Subcutaneous abdominal adipose tissue (tissue), 5 donors: Measurements from ENCODE around the gene FHIP1A.

Experiments used
- H3K27ac ChIP-seq: one replicate; pipeline ENCODE4 v1.7.0; 2013; ENCODE audit warnings: low read depth, mild to moderate bottlenecking, inconsistent platforms, low read length, moderate library complexity
- H3K27me3 ChIP-seq, 5 donors: one replicate each; pipeline ENCODE4 v1.7.0; 2013; ENCODE audit warnings: low read length in 5 of 5, inconsistent platforms in 1 of 5; ENCODE audit not compliant: control insufficient read depth in 5 of 5, insufficient read depth in 4 of 5
- H3K36me3 ChIP-seq, 5 donors: one replicate each; pipeline ENCODE4 v1.7.0; 2013; ENCODE audit warnings: low read length in 5 of 5; ENCODE audit not compliant: control insufficient read depth in 5 of 5, insufficient read depth in 5 of 5
- H3K4me1 ChIP-seq, 5 donors: one replicate each; pipeline ENCODE4 v1.7.0; 2013; ENCODE audit warnings: low read length in 5 of 5, mild to moderate bottlenecking in 3 of 5, moderate library complexity in 1 of 5; ENCODE audit not compliant: control insufficient read depth in 5 of 5, insufficient read depth in 5 of 5
- H3K4me3 ChIP-seq, 5 donors: one replicate each; pipeline ENCODE4 v1.7.0; 2013; ENCODE audit warnings: low read length in 5 of 5, low read depth in 1 of 5
- H3K9ac ChIP-seq, 5 donors: one replicate each; pipeline ENCODE4 v1.7.0; 2013; ENCODE audit warnings: low read length in 5 of 5, mild to moderate bottlenecking in 4 of 5, moderate library complexity in 3 of 5
- H3K9me3 ChIP-seq, 5 donors: one replicate each; pipeline ENCODE4 v1.7.0; 2013; ENCODE audit warnings: low read length in 5 of 5; ENCODE audit not compliant: control insufficient read depth in 5 of 5
- donor health status: healthy.
- donor health status: healthy.
- donor health status: healthy.
- donor health status: healthy.
- donor health status: healthy.

The FHIP1A gene

DNA sequence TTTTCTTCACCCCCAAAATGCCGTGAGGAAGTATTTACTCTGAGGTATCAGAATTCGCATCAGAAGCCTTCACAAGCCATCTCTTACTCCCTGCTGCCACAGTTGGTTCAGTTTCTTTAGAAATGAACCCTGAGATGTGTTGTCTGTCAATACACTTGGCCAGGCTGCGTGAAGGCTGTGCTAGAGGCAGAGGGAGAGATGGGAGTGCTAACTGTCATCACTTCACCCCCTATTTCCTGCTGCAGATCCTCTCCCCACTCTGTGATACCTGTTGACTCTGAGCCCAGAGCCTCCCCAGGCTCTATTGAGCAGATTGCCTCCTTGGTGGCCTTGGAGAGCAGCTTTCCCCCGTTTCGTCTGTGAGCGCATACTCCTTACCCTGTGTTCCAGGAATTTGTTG is 34.8 kb downstream of the FHIP1A start:
- H3K36me3 ChIP-seq, result no peaks in the 10 kb centered on the region
- no peaks in the 10 kb centered on the region for H3K4me1 ChIP-seq
- no peaks in the 10 kb centered on the region for H3K9me3 ChIP-seq
- H3K27me3 ChIP-seq, result peaks cover 0 to 4% (median 2%) of the 10 kb centered on the region in 5 donors
- H3K4me3 ChIP-seq, result no peak overlapping the region
- no peak overlapping the region for H3K9ac ChIP-seq
- no peak overlapping the region for H3K27ac ChIP-seq

DNA sequence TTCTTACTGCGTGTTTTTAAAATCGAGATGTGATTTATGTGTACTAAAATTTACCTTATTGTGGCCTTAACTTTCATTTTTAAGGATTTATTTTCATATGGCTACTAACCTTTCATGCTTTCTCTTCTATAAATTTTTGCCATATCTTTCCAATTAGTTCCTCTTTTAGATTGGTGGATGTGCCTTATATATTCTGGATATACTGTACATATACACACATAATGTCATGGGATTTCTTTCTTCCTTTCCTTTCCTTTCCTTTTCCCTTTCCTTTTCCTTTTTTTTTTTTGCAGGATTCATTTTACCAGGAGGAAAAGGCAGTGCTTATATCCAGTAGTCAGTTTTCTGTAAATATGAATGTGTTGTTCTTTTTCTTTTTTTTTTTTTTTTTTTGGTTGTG is 37.2 kb downstream of the FHIP1A start:
- H3K27ac ChIP-seq, result no peak overlapping the region
- no peaks in the 10 kb centered on the region for H3K4me1 ChIP-seq

DNA sequence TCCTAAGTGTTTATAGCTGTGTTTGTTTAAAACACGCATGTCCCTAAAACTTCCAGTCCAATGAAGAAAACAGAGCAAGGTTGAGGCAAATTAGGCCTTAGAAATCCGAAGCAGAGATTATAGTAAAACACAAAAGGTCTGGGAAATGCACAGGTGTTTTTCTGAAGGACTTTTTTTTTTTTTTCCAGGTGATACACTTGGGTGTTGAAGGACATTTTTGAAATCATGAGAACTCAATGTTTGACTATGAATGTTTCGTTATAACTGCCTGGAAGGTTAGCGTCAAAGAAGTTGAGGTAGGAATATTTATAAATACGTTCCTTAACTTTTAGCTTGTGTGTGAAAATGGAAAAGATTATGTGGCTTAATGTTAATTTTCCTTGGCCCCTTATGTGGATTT is 45.5 kb downstream of the FHIP1A start:
- Histone ChIP-seq H3K4me3 (no peak overlapping the region), H3K4me1 (no peaks in the 10 kb centered on the region), H3K9ac (no peak overlapping the region), H3K9me3 (no peaks in the 10 kb centered on the region), H3K36me3 (no peaks in the 10 kb centered on the region), H3K27me3 (no peaks in the 10 kb centered on the region), H3K27ac (no peak overlapping the region)

More for the DNA sequence above, 37.2 kb downstream of the FHIP1A start:
- Histone ChIP-seq H3K27me3 (peaks cover 0 to 4% (median 2%) of the 10 kb centered on the region in 5 donors), H3K9me3 (no peaks in the 10 kb centered on the region), H3K36me3 (no peaks in the 10 kb centered on the region), H3K9ac (no peak overlapping the region), H3K4me3 (no peak overlapping the region)

DNA sequence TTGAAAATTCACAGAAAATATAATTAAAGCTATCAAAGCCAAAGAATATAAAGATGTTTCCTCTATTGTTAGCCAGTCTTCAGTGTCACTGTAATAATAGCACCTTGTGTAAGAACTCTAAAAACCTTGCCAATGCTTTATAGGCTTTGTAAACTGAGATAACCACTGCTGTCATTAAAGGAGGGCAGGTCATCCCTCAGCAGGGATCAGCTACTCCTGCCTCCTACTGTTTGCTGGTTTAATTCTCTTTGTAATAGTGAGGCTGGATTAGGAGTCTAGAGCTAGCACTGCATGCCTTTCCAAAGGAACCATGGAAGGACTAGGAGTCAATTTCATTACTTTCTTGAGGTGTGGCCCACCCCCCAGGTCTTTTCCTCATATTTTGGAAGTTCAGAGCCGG is 46.2 kb downstream of the FHIP1A start:
- Histone ChIP-seq H3K27me3 (no peaks in the 10 kb centered on the region), H3K9me3 (no peaks in the 10 kb centered on the region), H3K4me1 (no peaks in the 10 kb centered on the region), H3K27ac (no peak overlapping the region), H3K4me3 (no peak overlapping the region), H3K36me3 (no peaks in the 10 kb centered on the region), H3K9ac (no peak overlapping the region)

DNA sequence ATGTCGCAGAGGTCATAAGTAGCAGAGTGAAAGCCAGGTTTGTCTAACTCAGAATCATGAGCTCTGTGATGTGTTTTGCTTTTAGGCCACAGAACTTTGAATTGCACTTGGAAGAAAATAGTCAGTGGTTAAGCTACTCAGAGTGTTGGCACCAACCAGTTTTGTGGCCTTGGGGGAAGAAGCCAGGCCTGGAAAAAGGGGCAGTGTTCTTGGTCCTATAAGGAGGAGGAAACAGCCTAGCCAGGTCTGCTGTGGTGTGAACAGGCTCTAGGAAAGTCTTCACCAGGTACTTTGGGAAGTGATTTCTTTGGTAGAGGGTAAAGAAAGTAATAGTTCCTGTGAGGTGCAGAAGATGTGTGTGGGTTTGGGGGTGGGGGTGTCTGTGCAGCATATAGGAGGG is 49.2 kb downstream of the FHIP1A start:
- H3K36me3 ChIP-seq, result no peaks in the 10 kb centered on the region
- no peak overlapping the region for H3K9ac ChIP-seq
- no peak overlapping the region for H3K27ac ChIP-seq
- no peaks in the 10 kb centered on the region for H3K9me3 ChIP-seq
- no peaks in the 10 kb centered on the region for H3K4me1 ChIP-seq
- no peak overlapping the region for H3K4me3 ChIP-seq
- no peaks in the 10 kb centered on the region for H3K27me3 ChIP-seq
